DND-41 (cell line): Measurements from ENCODE around the gene MSMP.

Source experiments
- ATAC-seq: fragments of 200-7000 bp; cut with Tn5 transposase; 3 replicates; pipeline ENCODE4 v1.9.1; 2021; ENCODE audit warnings: low read depth; ENCODE audit not compliant: insufficient read depth
- DNase-seq: peaks from one replicate; pipeline ENCODE4 v3.0.0-alpha.2; 2020
- H2AFZ ChIP-seq: 2 replicates; pipeline ENCODE4 v1.6.0; 2012; ENCODE audit warnings: low read depth, low read length
- H3K27ac ChIP-seq: 2 replicates; pipeline ENCODE4 v1.5.1; 2012; ENCODE audit warnings: low read length, inconsistent platforms
- H3K27me3 ChIP-seq: fragments of 200-600 bp; sonication (generic); 2 replicates; pipeline ENCODE4 v1.6.0; 2012; ENCODE audit warnings: low read length, mild to moderate bottlenecking, inconsistent platforms; ENCODE audit not compliant: insufficient read depth, poor library complexity
- H3K36me3 ChIP-seq: 2 replicates; pipeline ENCODE4 v1.5.1; 2012; ENCODE audit warnings: low read length, inconsistent platforms; ENCODE audit not compliant: insufficient read depth
- H3K4me1 ChIP-seq: 2 replicates; pipeline ENCODE4 v1.5.1; 2012; ENCODE audit warnings: mild to moderate bottlenecking, low read length; ENCODE audit not compliant: insufficient read depth
- H3K4me2 ChIP-seq: 2 replicates; pipeline ENCODE4 v1.6.0; 2012; ENCODE audit warnings: mild to moderate bottlenecking, moderate library complexity, low read length, inconsistent platforms; ENCODE audit not compliant: insufficient read depth
- H3K4me3 ChIP-seq, 2 experiments: fragments of 200-600 bp in 1 of 2; shearing (Covaris generic) in 1 of 2; 2 replicates each; pipeline ENCODE4 v1.5.1; 2012 to 2016; ENCODE audit warnings: inconsistent platforms in 2 of 2, low read length in 2 of 2, mild to moderate bottlenecking in 2 of 2, low read depth in 1 of 2, moderate library complexity in 1 of 2
- H3K79me2 ChIP-seq: 2 replicates; pipeline ENCODE4 v1.6.0; 2012; ENCODE audit warnings: low read length, inconsistent platforms; ENCODE audit not compliant: insufficient read depth
- H3K9ac ChIP-seq: 2 replicates; pipeline ENCODE4 v1.6.0; 2012; ENCODE audit warnings: low read depth, mild to moderate bottlenecking, inconsistent platforms, low read length, moderate library complexity
- H3K9me3 ChIP-seq: 2 replicates; pipeline ENCODE4 v1.5.1; 2012; ENCODE audit warnings: low read length, moderate library complexity, mild to moderate bottlenecking, inconsistent platforms; ENCODE audit not compliant: insufficient read depth, severe bottlenecking
- H4K20me1 ChIP-seq: 2 replicates; pipeline ENCODE4 v1.6.0; 2012; ENCODE audit warnings: low read length; ENCODE audit not compliant: insufficient read depth
- EZH2 ChIP-seq: IDR thresholded peaks from 3 replicates; pipeline ENCODE4 v1.6.1; 2012; ENCODE audit warnings: borderline replicate concordance, low read depth, mild to moderate bottlenecking, moderate library complexity, low read length, inconsistent platforms; ENCODE audit not compliant: severe bottlenecking
- TF ChIP-seq, protein P1 (sequence below): IDR thresholded peaks from 2 replicates; pipeline ENCODE4 v1.5.1; 2012; ENCODE audit warnings: borderline replicate concordance, low read length, moderate library complexity, mild to moderate bottlenecking; ENCODE audit not compliant: poor library complexity, severe bottlenecking; ENCODE audit errors: extremely low read depth

Gene MSMP

DNA sequence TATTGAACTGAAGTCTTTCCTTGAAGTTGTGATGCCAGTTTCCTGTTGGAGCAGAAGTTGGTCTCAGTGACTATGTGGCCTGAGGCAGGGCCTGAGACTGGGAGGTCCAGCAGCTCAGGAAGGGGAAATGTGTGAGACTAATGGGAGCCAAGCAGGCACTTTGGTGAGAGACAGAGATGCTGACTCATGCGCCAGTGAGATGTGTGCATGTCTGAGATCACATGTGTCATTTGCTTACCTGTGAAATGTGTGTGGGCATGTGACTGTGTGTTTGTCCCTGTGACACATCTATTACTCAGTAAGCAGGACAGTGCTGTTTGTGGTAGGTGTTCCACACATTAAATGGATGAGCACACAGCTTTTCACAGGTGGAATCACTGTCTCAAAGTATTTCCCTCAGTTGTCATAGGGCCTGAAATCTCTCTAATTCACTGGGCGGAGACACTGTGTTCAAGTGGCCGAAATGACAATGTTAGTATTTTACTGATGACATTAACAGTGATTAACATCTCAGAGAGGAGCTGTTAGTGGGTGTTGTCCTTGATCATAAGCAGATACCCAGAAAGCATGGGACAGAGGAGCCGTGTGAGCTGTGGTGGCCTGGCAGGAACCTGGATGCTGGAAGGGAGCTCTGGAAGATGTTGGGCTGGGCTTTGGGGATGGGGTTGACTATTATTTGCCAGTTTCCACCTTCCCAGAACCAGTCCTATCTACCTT is 44.7 kb upstream of the MSMP start:
- no peaks in the 10 kb centered on the region for H4K20me1 ChIP-seq
- no peaks in the 10 kb centered on the region for H3K4me1 ChIP-seq
- H3K27ac ChIP-seq = no peak overlapping the region
- no peaks in the 10 kb centered on the region for H3K9me3 ChIP-seq
- H3K4me2 ChIP-seq = no peak overlapping the region
- ATAC-seq (no peak), DNase-seq (no peak)
- TF ChIP-seq, protein P1, sequence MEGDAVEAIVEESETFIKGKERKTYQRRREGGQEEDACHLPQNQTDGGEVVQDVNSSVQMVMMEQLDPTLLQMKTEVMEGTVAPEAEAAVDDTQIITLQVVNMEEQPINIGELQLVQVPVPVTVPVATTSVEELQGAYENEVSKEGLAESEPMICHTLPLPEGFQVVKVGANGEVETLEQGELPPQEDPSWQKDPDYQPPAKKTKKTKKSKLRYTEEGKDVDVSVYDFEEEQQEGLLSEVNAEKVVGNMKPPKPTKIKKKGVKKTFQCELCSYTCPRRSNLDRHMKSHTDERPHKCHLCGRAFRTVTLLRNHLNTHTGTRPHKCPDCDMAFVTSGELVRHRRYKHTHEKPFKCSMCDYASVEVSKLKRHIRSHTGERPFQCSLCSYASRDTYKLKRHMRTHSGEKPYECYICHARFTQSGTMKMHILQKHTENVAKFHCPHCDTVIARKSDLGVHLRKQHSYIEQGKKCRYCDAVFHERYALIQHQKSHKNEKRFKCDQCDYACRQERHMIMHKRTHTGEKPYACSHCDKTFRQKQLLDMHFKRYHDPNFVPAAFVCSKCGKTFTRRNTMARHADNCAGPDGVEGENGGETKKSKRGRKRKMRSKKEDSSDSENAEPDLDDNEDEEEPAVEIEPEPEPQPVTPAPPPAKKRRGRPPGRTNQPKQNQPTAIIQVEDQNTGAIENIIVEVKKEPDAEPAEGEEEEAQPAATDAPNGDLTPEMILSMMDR = no peak
- no peak for TF ChIP-seq EZH2
- no peaks in the 10 kb centered on the region for H3K27me3 ChIP-seq
- H3K4me3 ChIP-seq = no peak overlapping the region
- H3K36me3 ChIP-seq = peaks cover 11% of the 10 kb centered on the region; the same call in 1 of the 2 replicates
- no peak overlapping the region for H2AFZ ChIP-seq
- no peak overlapping the region for H3K9ac ChIP-seq
- H3K79me2 ChIP-seq = no peaks in the 10 kb centered on the region

DNA sequence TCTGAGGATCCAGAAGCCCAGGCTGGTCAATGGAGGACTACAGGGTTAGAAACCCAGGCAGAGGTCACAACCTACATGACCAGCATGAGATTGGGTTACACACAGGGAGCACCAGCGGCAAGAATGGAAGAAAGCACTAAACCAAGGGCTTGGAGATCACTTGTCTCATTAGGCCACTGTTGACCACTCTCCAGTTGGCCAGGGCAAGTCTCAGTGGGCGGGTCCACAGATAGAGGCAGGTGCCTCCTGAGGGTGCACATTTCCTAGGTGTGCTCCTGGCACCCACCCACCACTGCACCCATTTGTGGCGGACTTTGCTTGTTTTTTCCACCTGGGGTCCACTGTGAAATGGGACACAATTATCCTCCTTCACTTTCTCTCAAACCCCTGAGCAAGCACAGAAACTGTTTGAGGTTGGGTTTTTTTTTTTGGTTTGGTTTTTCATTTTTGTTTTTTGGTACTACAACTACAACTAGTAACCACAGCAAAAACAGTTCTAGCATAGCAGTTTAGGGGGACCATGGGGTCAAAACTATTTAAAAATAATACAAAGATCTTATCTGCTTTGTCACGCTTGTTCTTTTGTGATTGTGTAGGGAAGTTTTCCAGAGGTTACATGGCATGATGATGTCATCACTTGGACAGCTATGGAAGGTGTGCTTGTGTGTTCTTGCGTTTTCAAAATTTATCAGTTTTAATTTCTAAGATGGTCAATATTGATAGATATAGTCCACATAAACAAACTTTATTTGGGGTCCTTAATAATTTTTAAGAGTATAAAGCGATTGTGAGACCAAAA is 43.4 kb upstream of the MSMP start:
- peaks cover 8% of the 10 kb centered on the region for H3K36me3 ChIP-seq
- H3K4me3 ChIP-seq = no peak overlapping the region
- no peaks in the 10 kb centered on the region for H3K27me3 ChIP-seq
- no peaks in the 10 kb centered on the region for H3K4me1 ChIP-seq
- TF ChIP-seq, protein P1 = no peak
- no peak for TF ChIP-seq EZH2
- H3K79me2 ChIP-seq = no peaks in the 10 kb centered on the region
- no peaks in the 10 kb centered on the region for H4K20me1 ChIP-seq
- H3K27ac ChIP-seq = no peak overlapping the region
- DNase-seq = no peak
- H3K4me2 ChIP-seq = no peak overlapping the region
- no peaks in the 10 kb centered on the region for H3K9me3 ChIP-seq
- H2AFZ ChIP-seq = no peak overlapping the region
- no peak overlapping the region for H3K9ac ChIP-seq
- ATAC-seq = no peak

DNA sequence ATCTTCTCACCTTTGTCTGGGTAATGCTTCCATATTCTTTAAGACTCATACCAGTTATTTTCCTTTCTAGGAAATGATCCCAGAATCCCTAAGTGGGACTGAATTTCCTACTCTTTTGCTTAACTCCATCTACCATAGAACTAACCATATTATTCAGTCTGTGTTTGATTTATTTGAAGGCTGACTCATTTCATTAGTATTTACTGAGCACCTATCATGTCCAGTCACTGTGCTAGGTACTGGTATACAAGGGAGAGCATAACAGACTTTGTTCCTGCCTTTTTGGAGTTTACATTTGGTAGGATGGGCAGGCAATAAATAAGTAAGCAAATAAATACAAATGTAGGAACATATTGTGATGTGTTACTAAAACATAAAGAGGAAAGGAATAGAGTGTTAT is 41.6 kb upstream of the MSMP start:
- no peak for ATAC-seq
- H3K9ac ChIP-seq = no peak overlapping the region
- no peak for TF ChIP-seq EZH2
- TF ChIP-seq, protein P1 = no peak

More for the DNA sequence above, 41.6 kb upstream of the MSMP start:
- Histone ChIP-seq H3K79me2 (no peaks in the 10 kb centered on the region), H2AFZ (no peak overlapping the region), H3K4me3 (no peak overlapping the region), H3K9me3 (no peaks in the 10 kb centered on the region), H3K36me3 (peaks cover 3% of the 10 kb centered on the region), H3K4me2 (no peak overlapping the region), H3K27me3 (no peaks in the 10 kb centered on the region), H4K20me1 (no peaks in the 10 kb centered on the region), H3K27ac (no peak overlapping the region), H3K4me1 (no peaks in the 10 kb centered on the region)
- no peak for DNase-seq
